Pancreas (tissue), 10 donors: ENCODE data around the gene EIF4A3. TPM values are rescaled to one million over a fixed set of nuclear protein-coding genes. Genes with fewer than 3 reads are reported as not detected.

Experiments
- ATAC-seq, 4 donors: fragments of 200-7000 bp; cut with Tn5 transposase; one replicate each; pipeline versions ENCODE4 v1.8.0 to v1.9.1; 2020; ENCODE audit warnings: mild to moderate bottlenecking in 4 of 4, moderate library complexity in 4 of 4
- DNase-seq, 6 donors: peaks; one replicate each; pipeline ENCODE4 v3.0.0-alpha.2; 2020
- FAIRE-seq: peaks from 2 replicates; lab custom pipeline; 2012; peaks lifted over from hg19 to GRCh38; lab: Jason Lieb, UNC
- H3K27ac ChIP-seq, 4 donors: fragments of 200-600 bp; sonication (generic); 1 replicate in 3 of 4; 2 replicates in 1 of 4; pipeline versions ENCODE4 v1.5.0 to v1.8.0; 2020
- H3K27me3 ChIP-seq, 4 donors: fragments of 200-600 bp; one replicate each; pipeline ENCODE4 v1.8.0; 2021
- H3K36me3 ChIP-seq, 3 donors: fragments of 200-600 bp; sonication (generic) in 1 of 3; one replicate each; pipeline versions ENCODE4 v1.5.0 to v1.8.0; 2020 to 2021
- H3K4me1 ChIP-seq, 3 donors: fragments of 200-600 bp; one replicate each; pipeline ENCODE4 v1.8.0; 2021
- H3K4me3 ChIP-seq, 4 donors: fragments of 200-600 bp; sonication (generic) in 2 of 4; one replicate each; pipeline versions ENCODE4 v1.5.0 to v1.8.0; 2020 to 2021
- H3K9me3 ChIP-seq, 4 donors: fragments of 200-600 bp; one replicate each; pipeline ENCODE4 v1.8.0; 2021
- WGBS, 2 donors: extraction: QIAGEN DNeasy Blood & Tissue Kit; methylation state at CpG; one replicate each; pipeline ENCODE4 v1.1.7; 2013; 5-methylcytosine and 5-hydroxymethylcytosine counted together
- intact Hi-C, 3 donors: fragments of 100-400 bp; cut with DNase I; formaldehyde crosslinking; loops; one replicate each; pipeline versions ENCODE4 v1.11.1 to v1.14.2; 2022
- polyA plus RNA-seq, 2 donors: library from polyadenylated mRNA; stranded (reverse); fragments of 200-250 nt; gene quantifications; one replicate each; pipeline ENCODE4 v1.2.3, GENCODE V29; 2013
- total RNA-seq, 6 donors: library from RNA; stranded (reverse); fragmentation: NEBNext Ultra II Directional in 4 of 6; extraction: Animal tissue kit (Norgen Biotek cat#: 25700) in 4 of 6; gene quantifications; one replicate each; pipeline versions ENCODE4 v1.2.1 to v1.2.4, GENCODE V29; 2021 to 2023
- TF ChIP-seq, protein P1 (sequence below), 4 donors: fragments of 200-600 bp; sonication (generic) in 3 of 4; IDR thresholded peaks; one replicate each; pipeline versions ENCODE4 v1.5.0 to v1.8.0; 2021; ENCODE audit warnings: antibody characterized with exemption in 4 of 4
- donor health status: healthy with polysubstance abuse.
- donor health status: DM: no; HTN: no; CAD: no; lungs with moderate emphysema.
- donor health status: DM: no; HTN: no; CAD: no.
- donor health status: control.
- donor health status: control.
- donor health status: Bipolar disorder and iron deficiency.
- donor health status: DM: yes; HTN: yes; CAD: no.
- donor health status: DM: no; HTN: no; CAD: no.
- donor health status: DM: no; HTN: no; CAD: no.
- donor health status: DM: yes; HTN: yes; CAD: no.

The EIF4A3 gene
- total and polyA plus RNA-seq, 8 donors = 16.2 to 37.2 (median 30.2) TPM

GRCh38 chr17:80152081-80152702, 5.3 kb upstream of the EIF4A3 start:
- TF ChIP-seq, protein P1, sequence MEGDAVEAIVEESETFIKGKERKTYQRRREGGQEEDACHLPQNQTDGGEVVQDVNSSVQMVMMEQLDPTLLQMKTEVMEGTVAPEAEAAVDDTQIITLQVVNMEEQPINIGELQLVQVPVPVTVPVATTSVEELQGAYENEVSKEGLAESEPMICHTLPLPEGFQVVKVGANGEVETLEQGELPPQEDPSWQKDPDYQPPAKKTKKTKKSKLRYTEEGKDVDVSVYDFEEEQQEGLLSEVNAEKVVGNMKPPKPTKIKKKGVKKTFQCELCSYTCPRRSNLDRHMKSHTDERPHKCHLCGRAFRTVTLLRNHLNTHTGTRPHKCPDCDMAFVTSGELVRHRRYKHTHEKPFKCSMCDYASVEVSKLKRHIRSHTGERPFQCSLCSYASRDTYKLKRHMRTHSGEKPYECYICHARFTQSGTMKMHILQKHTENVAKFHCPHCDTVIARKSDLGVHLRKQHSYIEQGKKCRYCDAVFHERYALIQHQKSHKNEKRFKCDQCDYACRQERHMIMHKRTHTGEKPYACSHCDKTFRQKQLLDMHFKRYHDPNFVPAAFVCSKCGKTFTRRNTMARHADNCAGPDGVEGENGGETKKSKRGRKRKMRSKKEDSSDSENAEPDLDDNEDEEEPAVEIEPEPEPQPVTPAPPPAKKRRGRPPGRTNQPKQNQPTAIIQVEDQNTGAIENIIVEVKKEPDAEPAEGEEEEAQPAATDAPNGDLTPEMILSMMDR (IDR thresholded peaks at IDR 0.05) = no peak
- 74 to 78% methylated on average over 11 of the region's 11 CpGs for WGBS, 2 donors
- FAIRE-seq (no peak), ATAC-seq (no peak), DNase-seq (no peak)
- Histone ChIP-seq H3K27ac (no peak overlapping the region), H3K36me3 (no peaks in the 10 kb centered on the region), H3K9me3 (no peaks in the 10 kb centered on the region), H3K4me1 (peaks cover 0 to 3% (median 0%) of the 10 kb centered on the region in 3 donors), H3K4me3 (no peak overlapping the region), H3K27me3 (no peaks in the 10 kb centered on the region)
- intact Hi-C loops = no loop called here

DNA sequence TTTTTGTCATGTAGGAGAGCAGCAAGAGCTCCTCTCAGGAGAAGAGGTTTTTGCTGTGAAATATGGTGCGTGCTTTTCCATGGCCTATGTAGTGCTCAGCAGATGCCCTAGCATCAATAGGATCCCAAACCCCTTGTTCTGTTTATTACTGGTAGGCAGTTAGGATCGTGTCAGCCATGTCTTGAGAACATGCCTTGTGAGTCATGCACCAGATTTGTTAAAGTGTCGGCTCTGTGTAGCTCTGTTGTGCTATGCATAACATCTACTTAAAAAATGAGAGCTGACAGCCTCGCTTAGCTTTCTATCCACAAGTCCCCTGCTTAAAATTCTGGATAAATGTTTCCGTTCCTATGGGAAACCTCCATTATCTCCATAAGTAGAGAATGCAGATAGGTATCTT, 4.4 kb upstream of the EIF4A3 start:
- Histone ChIP-seq H3K9me3 (no peaks in the 10 kb centered on the region), H3K4me1 (peaks cover 0 to 3% (median 0%) of the 10 kb centered on the region in 3 donors), H3K27ac (no peak overlapping the region), H3K4me3 (no peak overlapping the region), H3K27me3 (no peaks in the 10 kb centered on the region), H3K36me3 (no peaks in the 10 kb centered on the region)
- TF ChIP-seq, protein P1 (IDR thresholded peaks at IDR 0.05) = no peak
- 77 to 82% methylated on average over 5 of the region's 5 CpGs for WGBS, 2 donors
- ATAC-seq (no peak), FAIRE-seq (no peak), DNase-seq (no peak)
- intact Hi-C loops = no loop called here

GRCh38 chr17:80146121-80147034, 550 bp downstream of the EIF4A3 start:
- FAIRE-seq (no peak), ATAC-seq (peak; percentile 6 to 16 (median 10)), DNase-seq (peak in 3 of 6 donors; percentile 10 to 83 (median 64))
- TF ChIP-seq, protein P1 (IDR thresholded peaks at IDR 0.05) = no peak
- H3K27me3 ChIP-seq = no peaks in the 10 kb centered on the region
- no peaks in the 10 kb centered on the region for H3K9me3 ChIP-seq
- peak overlapping the region in 3 of 4 donors; percentile 59 to 81 (median 75) for H3K27ac ChIP-seq
- intact Hi-C loops = no loop called here
- peak overlapping the region; percentile 73 to 98 (median 96) for H3K4me3 ChIP-seq
- H3K4me1 ChIP-seq = peaks cover 0 to 20% (median 0%) of the 10 kb centered on the region in 3 donors
- H3K36me3 ChIP-seq = peaks cover 4 to 25% (median 14%) of the 10 kb centered on the region in 3 donors
- WGBS, 2 donors = 0% methylated on average over 61 to 69 of the region's 69 CpGs

DNA sequence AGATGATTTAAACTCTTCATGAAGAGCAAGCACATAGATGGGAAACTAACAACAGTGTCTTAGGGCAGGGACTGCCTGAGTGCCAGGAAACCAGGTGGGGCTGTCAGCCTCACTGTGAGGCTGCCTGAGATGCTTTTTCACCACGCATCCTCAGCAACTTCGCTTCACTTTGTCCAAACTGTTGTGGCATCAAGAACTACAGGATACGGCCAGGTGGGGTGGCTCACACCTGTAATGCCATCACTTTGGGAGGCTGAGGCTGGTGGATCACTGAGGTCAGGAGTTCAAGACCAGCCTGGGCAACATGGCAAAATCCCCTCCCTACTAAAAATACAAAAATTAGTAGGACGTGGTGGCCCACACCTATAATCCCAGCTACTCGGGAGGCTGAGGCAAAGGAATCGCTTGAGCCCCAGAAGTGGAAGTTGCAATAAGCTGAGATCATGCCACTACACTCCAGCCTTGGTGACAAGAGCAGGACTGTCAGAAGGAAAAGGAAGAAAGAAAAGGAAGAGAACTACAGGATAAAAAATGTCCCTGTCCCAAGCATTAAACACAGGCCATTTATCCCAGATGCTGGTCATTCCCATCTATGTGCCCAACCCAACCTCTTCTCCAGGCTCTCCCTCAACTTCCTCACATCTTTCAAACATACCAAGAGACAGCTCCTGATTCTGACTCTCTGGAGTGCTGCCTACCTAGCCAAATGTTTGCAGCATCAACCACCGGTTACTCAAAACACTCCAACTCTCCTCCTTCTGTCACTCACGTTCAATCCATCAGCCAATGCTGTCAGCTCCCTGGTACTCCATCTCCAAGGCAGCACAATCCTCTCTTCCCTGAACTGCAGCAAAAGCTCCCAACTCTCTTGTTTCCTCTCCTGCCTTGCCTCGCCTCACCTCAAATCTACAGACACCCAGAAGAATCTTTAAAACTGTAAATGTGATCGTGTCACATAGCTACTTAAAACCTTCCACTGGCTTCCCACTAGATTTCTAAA, 1.6 kb downstream of the EIF4A3 start:
- Histone ChIP-seq H3K4me1 (peaks cover 0 to 20% (median 0%) of the 10 kb centered on the region in 3 donors), H3K27ac (no peak overlapping the region), H3K36me3 (peaks cover 4 to 35% (median 18%) of the 10 kb centered on the region in 3 donors), H3K27me3 (no peaks in the 10 kb centered on the region), H3K9me3 (no peaks in the 10 kb centered on the region), H3K4me3 (peak overlapping the region in 3 of 4 donors; percentile 73 to 98 (median 95))
- intact Hi-C loops = no loop called here
- DNase-seq (no peak), ATAC-seq (no peak), FAIRE-seq (no peak)
- 52 to 59% methylated on average over 10 of the region's 10 CpGs for WGBS, 2 donors
- TF ChIP-seq, protein P1 (IDR thresholded peaks at IDR 0.05) = no peak
